Endothelial cell of umbilical vein (primary cell): Measurements from ENCODE around the gene AFDN. TPM values are rescaled to one million over a fixed set of nuclear protein-coding genes. Genes with fewer than 3 reads are reported as not detected.

Experiments
- BruUV-seq: library from RNA; stranded (reverse); fragments of 400-500 nt; replicated peaks from 2 replicates; lab custom pipeline; 2021; lab: Mats Ljungman, UMichigan
- CTCF ChIA-PET: fragments of 300-600, 350-600 bp; sonication (Branson Sonifier 250); formaldehyde crosslinking; loops from one replicate; lab custom pipeline; 2021; ENCODE audit warnings: antibody characterized with exemption, inconsistent platforms; lab: Charles Lee
- POLR2A ChIA-PET: fragments of 300-600, 350-600 bp; sonication (Branson Sonifier 250); formaldehyde crosslinking; loops from one replicate; lab custom pipeline; 2021; ENCODE audit warnings: antibody characterized with exemption, inconsistent platforms; lab: Charles Lee
- DNase-seq: peaks from one replicate; pipeline ENCODE4 v3.0.0-alpha.2; 2011; ENCODE audit warnings: low read depth, low spot score
- FAIRE-seq: peaks from 2 replicates; lab custom pipeline; 2011; peaks lifted over from hg19 to GRCh38; lab: Jason Lieb, UNC
- H2AFZ ChIP-seq: 2 replicates; pipeline ENCODE4 v1.6.0; 2012; ENCODE audit warnings: low read depth, low read length, control low read depth, inconsistent platforms
- H3K27ac ChIP-seq: 2 replicates; pipeline ENCODE4 v1.5.1; 2011; ENCODE audit warnings: low read depth, mild to moderate bottlenecking, control low read depth, low read length, moderate library complexity; ENCODE audit not compliant: insufficient read depth
- H3K27me3 ChIP-seq, 2 experiments: 2 replicates each; pipeline versions ENCODE4 v1.6.0 to v1.6.1; 2011; ENCODE audit warnings: low read length in 2 of 2, mixed read lengths in 1 of 2; ENCODE audit not compliant: control insufficient read depth in 2 of 2, insufficient read depth in 2 of 2
- H3K36me3 ChIP-seq, 2 experiments: 2 replicates in 1 of 2; 3 replicates in 1 of 2; pipeline ENCODE4 v1.5.1; 2011; ENCODE audit warnings: low read length in 2 of 2, mild to moderate bottlenecking in 1 of 2, moderate library complexity in 1 of 2; ENCODE audit not compliant: control insufficient read depth in 2 of 2, insufficient read depth in 2 of 2; ENCODE audit errors: extremely low read depth in 1 of 2
- H3K4me1 ChIP-seq: 3 replicates; pipeline ENCODE4 v1.5.1; 2011; ENCODE audit warnings: mild to moderate bottlenecking, low read length; ENCODE audit not compliant: control insufficient read depth, insufficient read depth; ENCODE audit errors: extremely low read depth
- H3K4me2 ChIP-seq: 2 replicates; pipeline ENCODE4 v1.6.1; 2011; ENCODE audit warnings: low read length, control low read depth, mixed read lengths; ENCODE audit not compliant: insufficient read depth
- H3K4me3 ChIP-seq, 3 experiments: fragments of 200-600 bp in 1 of 3; sonication (generic), shearing (Covaris generic) in 1 of 3; replicated peaks in 1 of 3; 2 replicates each; pipeline ENCODE4 v1.5.1; 2011 to 2016; ENCODE audit warnings: control low read depth in 3 of 3, low read length in 3 of 3, mild to moderate bottlenecking in 2 of 3, inconsistent platforms in 1 of 3, low read depth in 1 of 3, moderate library complexity in 1 of 3; ENCODE audit not compliant: insufficient read depth in 1 of 3
- H3K79me2 ChIP-seq: 2 replicates; pipeline ENCODE4 v1.6.0; 2012; ENCODE audit warnings: low read length, inconsistent platforms; ENCODE audit not compliant: control insufficient read depth, insufficient read depth
- H3K9ac ChIP-seq: replicated peaks from 2 replicates; pipeline ENCODE3; 2011; ENCODE audit warnings: low read length, control low read depth; ENCODE audit not compliant: insufficient read depth; ENCODE audit errors: extremely low read depth
- H3K9me1 ChIP-seq: replicated peaks from 3 replicates; pipeline ENCODE4 v1.6.0; 2011; ENCODE audit warnings: mild to moderate bottlenecking, low read length; ENCODE audit not compliant: control insufficient read depth, insufficient read depth; ENCODE audit errors: extremely low read depth
- H3K9me3 ChIP-seq: replicated peaks from 2 replicates; pipeline ENCODE4 v1.5.1; 2012; ENCODE audit warnings: low read length, inconsistent platforms; ENCODE audit not compliant: control insufficient read depth, insufficient read depth
- H4K20me1 ChIP-seq: replicated peaks from 2 replicates; pipeline ENCODE3; 2011; ENCODE audit warnings: mild to moderate bottlenecking, low read length; ENCODE audit not compliant: control insufficient read depth, insufficient read depth; ENCODE audit errors: extremely low read depth
- EZH2 ChIP-seq: IDR thresholded peaks from 2 replicates; pipeline ENCODE4 v1.6.1; 2012; ENCODE audit warnings: borderline replicate concordance, low read depth, mild to moderate bottlenecking, moderate library complexity, low read length, inconsistent platforms; ENCODE audit not compliant: severe bottlenecking
- FOS ChIP-seq: IDR thresholded peaks from 2 replicates; pipeline ENCODE4 v1.6.1; 2011; ENCODE audit warnings: mild to moderate bottlenecking, low read length, moderate library complexity, borderline replicate concordance; ENCODE audit not compliant: insufficient read depth
- GATA2 ChIP-seq: IDR thresholded peaks from 2 replicates; pipeline ENCODE4 v1.7.0; 2011; ENCODE audit warnings: low read depth, mild to moderate bottlenecking, moderate library complexity, mixed read lengths, low read length; ENCODE audit not compliant: insufficient read length, insufficient read depth
- JUN ChIP-seq: IDR thresholded peaks from 2 replicates; pipeline ENCODE4 v1.6.1; 2011; ENCODE audit warnings: borderline replicate concordance, low read depth; ENCODE audit not compliant: insufficient read length, insufficient read depth
- MYC ChIP-seq: IDR thresholded peaks from one replicate; pipeline ENCODE4 v1.6.1; 2011; ENCODE audit warnings: mild to moderate bottlenecking, low read depth, low read length
- POLR2A ChIP-seq: IDR thresholded peaks from 2 replicates; pipeline ENCODE4 v1.6.1; 2012; ENCODE audit warnings: low read depth, mild to moderate bottlenecking, control low read depth, low read length
- POLR2AphosphoS5 ChIP-seq: IDR thresholded peaks from 2 replicates; pipeline ENCODE4 v1.6.1; 2012; ENCODE audit warnings: low read depth, mild to moderate bottlenecking, control low read depth, low read length, moderate library complexity; ENCODE audit not compliant: insufficient read depth
- dilution Hi-C: fragments of 300-500 bp; cut with MboI; formaldehyde crosslinking; loops from one replicate; pipeline ENCODE4 v1.15.0; 2019; ENCODE audit warnings: low sequenced_read_pairs; ENCODE audit not compliant: extremely low pct_ligation_motif_present
- intact Hi-C: fragments of 100-400 bp; cut with micrococcal nuclease; formaldehyde crosslinking; loops from one replicate; pipeline ENCODE4 v1.10.0; 2022
- polyA plus RNA-seq, 4 experiments: library from polyadenylated mRNA; depleted of rRNA in 3 of 4; stranded (reverse) in 3 of 4; unstranded in 1 of 4; fragments of >200 nt; gene quantifications; 2 replicates each; pipeline versions ENCODE4 v1.2.1 to v1.2.3, GENCODE V29; 2011 to 2012; ENCODE audit warnings: missing spikeins in 1 of 4
- total RNA-seq: library from RNA; stranded (reverse); gene quantifications from 2 replicates; pipeline ENCODE4 v1.2.3, GENCODE V29; 2021
- TF ChIP-seq, protein P1 (sequence below): IDR thresholded peaks from 2 replicates; pipeline ENCODE4 v1.6.1; 2011; ENCODE audit not compliant: insufficient read depth, insufficient read length
- TF ChIP-seq, protein P2 (sequence below), 2 donors: IDR thresholded peaks; 1 replicate in 1 of 2; 2 replicates in 1 of 2; pipeline ENCODE4 v1.5.1; 2011; ENCODE audit warnings: low read length in 2 of 2, mild to moderate bottlenecking in 2 of 2, moderate library complexity in 2 of 2, control low read depth in 1 of 2, inconsistent platforms in 1 of 2, low read depth in 1 of 2; ENCODE audit not compliant: insufficient read depth in 1 of 2; ENCODE audit errors: extremely low read depth in 1 of 2

The AFDN gene
- total and polyA plus RNA-seq, 2 donors (not counting 3 experiments of a cell fraction or from before 2014, with no cell fraction given): 31.0 to 134 TPM

DNA sequence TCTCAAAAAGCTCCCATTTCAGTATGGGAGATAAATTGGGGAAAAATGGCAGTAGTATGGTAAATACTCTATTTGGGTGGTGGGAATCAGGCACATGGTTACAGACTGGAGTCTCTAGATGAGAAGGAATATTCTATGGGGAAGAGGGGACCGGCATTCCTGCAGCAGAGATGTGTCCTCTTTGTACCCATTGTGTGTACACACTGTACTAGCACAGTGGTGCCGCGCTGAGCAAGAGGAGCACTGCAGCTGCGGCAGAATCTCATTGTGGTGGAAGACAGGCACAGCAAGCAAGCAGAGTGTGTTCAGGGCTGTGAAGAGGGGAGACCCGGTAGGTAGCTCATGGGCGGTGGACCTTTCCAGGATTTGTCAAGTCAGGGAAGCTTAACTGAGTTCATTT is 13.0 kb downstream of the AFDN start:
- ChIA-PET POLR2A (no interaction called here), CTCF (interaction anchor here (1.1 to 1.5 kb wide), 3 partner anchors 9 to 59 kb away, joined by 3 to 4 read pairs (median 4); no protein-coding TSS in a partner anchor)
- Histone ChIP-seq H3K4me2 (no peak overlapping the region), H3K9me1 (no peaks in the 10 kb centered on the region), H3K4me3 (no peak overlapping the region), H3K9ac (no peak overlapping the region), H4K20me1 (peaks cover 26% of the 10 kb centered on the region), H3K79me2 (peaks cover 72% of the 10 kb centered on the region), H3K36me3 (no peaks in the 10 kb centered on the region), H3K9me3 (no peaks in the 10 kb centered on the region), H3K27me3 (no peaks in the 10 kb centered on the region), H2AFZ (no peak overlapping the region), H3K4me1 (no peaks in the 10 kb centered on the region), H3K27ac (no peak overlapping the region)
- FAIRE-seq: no peak
- no peak for DNase-seq
- dilution Hi-C loops (no loop called here), intact Hi-C loops (no loop called here)
- no peak for TF ChIP-seq MYC
- TF ChIP-seq, protein P1, sequence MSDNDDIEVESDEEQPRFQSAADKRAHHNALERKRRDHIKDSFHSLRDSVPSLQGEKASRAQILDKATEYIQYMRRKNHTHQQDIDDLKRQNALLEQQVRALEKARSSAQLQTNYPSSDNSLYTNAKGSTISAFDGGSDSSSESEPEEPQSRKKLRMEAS: no peak
- TF ChIP-seq POLR2A: no peak
- no peak for TF ChIP-seq FOS
- TF ChIP-seq EZH2: no peak
- TF ChIP-seq, protein P2, sequence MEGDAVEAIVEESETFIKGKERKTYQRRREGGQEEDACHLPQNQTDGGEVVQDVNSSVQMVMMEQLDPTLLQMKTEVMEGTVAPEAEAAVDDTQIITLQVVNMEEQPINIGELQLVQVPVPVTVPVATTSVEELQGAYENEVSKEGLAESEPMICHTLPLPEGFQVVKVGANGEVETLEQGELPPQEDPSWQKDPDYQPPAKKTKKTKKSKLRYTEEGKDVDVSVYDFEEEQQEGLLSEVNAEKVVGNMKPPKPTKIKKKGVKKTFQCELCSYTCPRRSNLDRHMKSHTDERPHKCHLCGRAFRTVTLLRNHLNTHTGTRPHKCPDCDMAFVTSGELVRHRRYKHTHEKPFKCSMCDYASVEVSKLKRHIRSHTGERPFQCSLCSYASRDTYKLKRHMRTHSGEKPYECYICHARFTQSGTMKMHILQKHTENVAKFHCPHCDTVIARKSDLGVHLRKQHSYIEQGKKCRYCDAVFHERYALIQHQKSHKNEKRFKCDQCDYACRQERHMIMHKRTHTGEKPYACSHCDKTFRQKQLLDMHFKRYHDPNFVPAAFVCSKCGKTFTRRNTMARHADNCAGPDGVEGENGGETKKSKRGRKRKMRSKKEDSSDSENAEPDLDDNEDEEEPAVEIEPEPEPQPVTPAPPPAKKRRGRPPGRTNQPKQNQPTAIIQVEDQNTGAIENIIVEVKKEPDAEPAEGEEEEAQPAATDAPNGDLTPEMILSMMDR (IDR thresholded peaks at IDR 0.05; ENCODE audit: extremely low read depth in 1 of 2, insufficient read depth in 1 of 2, low read depth in 1 of 2, low read length in 2 of 2): no peak
- TF ChIP-seq JUN: no peak
- no peak for TF ChIP-seq GATA2
- no peak for TF ChIP-seq POLR2AphosphoS5
- no TSS peak for BruUV-seq
